SK-N-MC (cell line): ENCODE data around the gene ABLIM2.

ENCODE experiments used
- EZH2 ChIP-seq: fragments of 200-600 bp; sonication (generic); IDR thresholded peaks from one replicate; pipeline ENCODE4 v1.6.1; 2017; ENCODE audit warnings: antibody characterized with exemption
- POLR2AphosphoS5 ChIP-seq: IDR thresholded peaks from 2 replicates; pipeline ENCODE4 v1.6.1; 2012; ENCODE audit warnings: mild to moderate bottlenecking, low read depth, low read length, borderline replicate concordance

GRCh38 chr4:7959078-7959477 is 199.5 kb downstream of the ABLIM2 start:
- no peak for TF ChIP-seq POLR2AphosphoS5
- no peak for TF ChIP-seq EZH2
